ENCODE results near the gene TENM3.

GRCh38 chr4:182741914-182742313, 498.7 kb downstream of the TENM3 start:
- no peak for TF ChIP-seq ISL1 (CRISPR knock-in tag; IDR thresholded peaks at IDR 0.05)
- TF ChIP-seq ZFP30 (CRISPR knock-in tag; IDR thresholded peaks at IDR 0.05), result no peak
- no peak for TF ChIP-seq POU6F1 (CRISPR knock-in tag; IDR thresholded peaks at IDR 0.05; ENCODE audit: borderline replicate concordance, low read depth)
- TF ChIP-seq GLIS3 (CRISPR knock-in tag; IDR thresholded peaks at IDR 0.05), result no peak
